MCF 10A (cell line): Measurements from ENCODE around the gene AKAP11. TPM values are rescaled to one million over a fixed set of nuclear protein-coding genes. Genes with fewer than 3 reads are reported as not detected.
A peak's percentile ranks its signal among the peaks of the same experiment; 100 is the strongest.
"Not testable (repeated sequence)": the region's sequence is repeated elsewhere in the genome, so short reads cannot be mapped to it uniquely, and the experiment has no call there.

Experiments used
- Bru-seq: library from RNA; stranded (reverse); fragments of 400-500 nt; gene quantifications from one replicate; lab custom pipeline; 2021; lab: Mats Ljungman, UMichigan
- BruChase-seq, 2 experiments: library from RNA; stranded (reverse); fragments of 400-500 nt; gene quantifications; one replicate each; lab custom pipeline; 2021; lab: Mats Ljungman, UMichigan
- BruUV-seq: library from RNA; stranded (reverse); fragments of 400-500 nt; replicated peaks from 2 replicates; lab custom pipeline; 2021; lab: Mats Ljungman, UMichigan
- CTCF ChIA-PET: fragments of 300-600 bp; sonication (Branson Sonifier 250); formaldehyde crosslinking; extraction: SDS; loops from one replicate; lab custom pipeline; 2021; ENCODE audit warnings: antibody characterized with exemption, inconsistent platforms; lab: Yijun Ruan, JAX
- POLR2A ChIA-PET: fragments of 300-600, 350-650 bp; sonication (Branson Sonifier 250); formaldehyde crosslinking; extraction: SDS; loops from one replicate; lab custom pipeline; 2020; ENCODE audit warnings: antibody characterized with exemption, inconsistent platforms; lab: Yijun Ruan, JAX
- DNase-seq: peaks from one replicate; pipeline ENCODE4 v3.0.0-alpha.2; 2018; ENCODE audit not compliant: unreplicated experiment
- H3K27ac Mint-ChIP-seq: one replicate; pipeline ENCODE4 v1.8.0; 2022; ENCODE audit warnings: mild to moderate bottlenecking, low read depth, mixed read lengths; ENCODE audit not compliant: unreplicated experiment
- H3K27me3 Mint-ChIP-seq: one replicate; pipeline ENCODE4 v1.8.0; 2022; ENCODE audit warnings: mixed read lengths; ENCODE audit not compliant: insufficient read depth, unreplicated experiment
- H3K36me3 Mint-ChIP-seq: one replicate; pipeline ENCODE4 v1.8.0; 2022; ENCODE audit warnings: mild to moderate bottlenecking, moderate library complexity, mixed read lengths; ENCODE audit not compliant: insufficient read depth, unreplicated experiment
- H3K4me1 Mint-ChIP-seq: one replicate; pipeline ENCODE4 v1.8.0; 2022; ENCODE audit warnings: mixed read lengths; ENCODE audit not compliant: insufficient read depth, unreplicated experiment
- H3K4me3 Mint-ChIP-seq: one replicate; pipeline ENCODE4 v1.8.0; 2022; ENCODE audit warnings: mild to moderate bottlenecking, moderate library complexity, mixed read lengths; ENCODE audit not compliant: unreplicated experiment
- H3K9me3 Mint-ChIP-seq: one replicate; pipeline ENCODE4 v1.8.0; 2022; ENCODE audit warnings: mixed read lengths; ENCODE audit not compliant: unreplicated experiment
- intact Hi-C: fragments of 100-400 bp; cut with micrococcal nuclease; formaldehyde crosslinking; loops from 2 replicates; pipeline ENCODE4 v1.14.1; 2022
- long read RNA-seq: library from polyadenylated mRNA; stranded (forward); transcript quantifications from one replicate; pipeline ENCODE4 v2.0.0, GENCODE V29; 2022
- total RNA-seq: library from RNA; stranded (reverse); gene quantifications from 2 replicates; pipeline ENCODE4 v1.2.3, GENCODE V29; 2022
- TF ChIP-seq, protein P1 (sequence below): fragments of 200-600 bp; IDR thresholded peaks from one replicate; pipeline ENCODE4 v1.8.0; 2022; ENCODE audit warnings: antibody characterized with exemption, mild to moderate bottlenecking; ENCODE audit not compliant: unreplicated experiment

The AKAP11 gene
- total RNA-seq (22.0 and 24.7 TPM in 2 replicates), Bru-seq, nascent RNA (percentile 83 among the genes with signal in this experiment), BruChase-seq, experiment 1, labeled RNA remaining after a 6-hour chase (percentile 95 among the genes with signal in this experiment), BruChase-seq, experiment 2, labeled RNA remaining after a 2-hour chase (percentile 93 among the genes with signal in this experiment)
- long read RNA-seq, partial matches to known transcripts = 1 of 3 reads
- long read RNA-seq, other reads (novel, unspliced or antisense) = 2 of 3 reads

- Mint-ChIP-seq H3K4me3 (peak within 1 kb of the TSS; percentile 98), H3K27me3 (no peaks in the 10 kb centered on the region), H3K27ac (peak within 1 kb of the TSS; percentile 95), H3K4me1 (peaks cover 29% of the 10 kb centered on the region), H3K9me3 (no peaks in the 10 kb centered on the region), H3K36me3 (peaks cover 13% of the 10 kb centered on the region)
- TF ChIP-seq, protein P1, sequence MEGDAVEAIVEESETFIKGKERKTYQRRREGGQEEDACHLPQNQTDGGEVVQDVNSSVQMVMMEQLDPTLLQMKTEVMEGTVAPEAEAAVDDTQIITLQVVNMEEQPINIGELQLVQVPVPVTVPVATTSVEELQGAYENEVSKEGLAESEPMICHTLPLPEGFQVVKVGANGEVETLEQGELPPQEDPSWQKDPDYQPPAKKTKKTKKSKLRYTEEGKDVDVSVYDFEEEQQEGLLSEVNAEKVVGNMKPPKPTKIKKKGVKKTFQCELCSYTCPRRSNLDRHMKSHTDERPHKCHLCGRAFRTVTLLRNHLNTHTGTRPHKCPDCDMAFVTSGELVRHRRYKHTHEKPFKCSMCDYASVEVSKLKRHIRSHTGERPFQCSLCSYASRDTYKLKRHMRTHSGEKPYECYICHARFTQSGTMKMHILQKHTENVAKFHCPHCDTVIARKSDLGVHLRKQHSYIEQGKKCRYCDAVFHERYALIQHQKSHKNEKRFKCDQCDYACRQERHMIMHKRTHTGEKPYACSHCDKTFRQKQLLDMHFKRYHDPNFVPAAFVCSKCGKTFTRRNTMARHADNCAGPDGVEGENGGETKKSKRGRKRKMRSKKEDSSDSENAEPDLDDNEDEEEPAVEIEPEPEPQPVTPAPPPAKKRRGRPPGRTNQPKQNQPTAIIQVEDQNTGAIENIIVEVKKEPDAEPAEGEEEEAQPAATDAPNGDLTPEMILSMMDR = no peak
- no TSS peak for BruUV-seq
- POLR2A ChIA-PET = interaction anchor here (0.6 to 2.9 kb wide), 22 partner anchors 10 to 1607 kb away, joined by 3 to 15 read pairs (median 3); partner anchors contain the start of genes CCDC122 and VWA8
- intact Hi-C loops = no loop called here
- CTCF ChIA-PET = interaction anchor here (0.7 to 1.2 kb wide), 4 partner anchors 51 to 603 kb away, joined by 3 to 5 read pairs (median 3); no protein-coding TSS in a partner anchor
- peak; percentile 34 for DNase-seq
Measured at GRCh38 chr13:42272115-42272803, at the start of gene AKAP11. Gene AKAP11 (plus strand): TSS chr13:42272152. CDS start chr13:42286349, 14,197 bp downstream.

DNA sequence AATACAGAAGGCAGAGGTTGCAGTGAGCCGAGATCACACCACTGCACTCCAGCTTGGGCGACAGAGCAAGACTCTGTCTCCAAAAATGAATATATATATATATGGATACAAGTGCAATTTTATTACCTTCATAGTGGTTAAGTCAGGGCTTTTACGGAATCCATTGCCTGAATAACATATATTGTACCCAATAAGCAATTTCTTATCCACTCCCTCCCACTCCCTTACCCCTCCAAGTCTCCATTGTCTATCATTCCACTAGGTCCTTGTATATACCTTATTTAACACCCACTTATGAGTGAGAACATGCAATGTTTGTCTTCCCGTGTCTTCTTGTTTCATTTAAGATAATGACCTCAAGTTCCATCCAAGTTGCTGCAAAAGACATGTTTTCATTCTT, 48.3 kb upstream of the AKAP11 start:
- no peaks in the 10 kb centered on the region for H3K27me3 Mint-ChIP-seq
- intact Hi-C loops = no loop called here
- TF ChIP-seq, protein P1 = no peak
- no peaks in the 10 kb centered on the region for H3K9me3 Mint-ChIP-seq
- no peak overlapping the region for H3K27ac Mint-ChIP-seq
- ChIA-PET CTCF (no interaction called here), POLR2A (interaction anchor here (0.6 kb wide), 2 partner anchors 44 to 238 kb away, joined by 3 read pairs; no protein-coding TSS in a partner anchor)
- no TSS peak for BruUV-seq
- H3K36me3 Mint-ChIP-seq = peaks cover 43% of the 10 kb centered on the region
- peaks cover 8% of the 10 kb centered on the region for H3K4me1 Mint-ChIP-seq
- H3K4me3 Mint-ChIP-seq = no peak overlapping the region
- no peak for DNase-seq

DNA sequence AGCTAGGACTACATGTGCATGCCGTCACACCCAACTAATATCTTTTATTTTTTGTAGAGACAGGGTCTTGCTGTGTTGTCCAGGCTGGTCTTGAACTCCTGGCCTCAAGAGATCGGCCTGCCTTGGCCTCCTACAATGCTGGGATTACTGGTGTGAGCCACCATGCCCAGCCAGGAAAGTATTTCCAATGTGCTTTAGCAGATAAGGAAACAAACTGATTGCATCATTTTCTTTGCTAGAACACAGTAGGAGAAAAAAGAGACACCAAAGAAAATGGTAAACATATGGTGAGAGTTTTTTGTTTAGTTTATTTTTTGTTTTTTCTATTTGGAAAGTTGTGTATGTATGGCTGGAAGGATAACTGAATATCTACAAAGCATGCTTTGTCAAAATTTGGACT, 46.9 kb upstream of the AKAP11 start:
- no TSS peak for BruUV-seq
- CTCF ChIA-PET = interaction anchor here (0.6 to 1.4 kb wide), 2 partner anchors 9 to 247 kb away, joined by 3 read pairs; no protein-coding TSS in a partner anchor
- TF ChIP-seq, protein P1 = no peak

DNA sequence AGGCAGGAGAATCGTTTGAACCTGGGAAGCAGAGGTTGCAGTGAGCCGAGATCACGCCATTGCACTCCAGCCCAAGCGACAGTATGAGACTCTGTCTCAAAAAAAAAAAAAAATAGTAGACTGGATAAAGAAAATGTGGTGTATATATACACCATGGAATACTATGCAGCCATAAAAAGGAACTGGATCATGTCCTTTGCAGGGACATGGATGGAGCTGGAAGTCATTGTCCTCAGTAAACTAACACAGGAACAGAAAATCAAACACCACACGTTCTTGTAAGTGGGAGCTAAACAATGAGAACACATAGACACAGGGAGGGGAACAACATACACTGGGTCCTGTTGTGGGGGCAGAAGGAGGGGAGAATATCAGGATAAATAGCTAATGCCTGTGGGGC, 45.2 kb upstream of the AKAP11 start:
- Mint-ChIP-seq H3K36me3 (peaks cover 37% of the 10 kb centered on the region), H3K4me1 (peaks cover 13% of the 10 kb centered on the region)
- CTCF ChIA-PET = interaction anchor here (0.7 kb wide), 1 partner anchor 11 kb away, joined by 8 read pairs; no protein-coding TSS in a partner anchor
- intact Hi-C loops, BruUV-seq, H3K27me3 Mint-ChIP-seq, H3K4me3 Mint-ChIP-seq, DNase-seq, POLR2A ChIA-PET, H3K27ac Mint-ChIP-seq, H3K9me3 Mint-ChIP-seq: not testable (repeated sequence)

More for the DNA sequence above, 46.9 kb upstream of the AKAP11 start:
- H3K27ac Mint-ChIP-seq = no peak overlapping the region
- H3K27me3 Mint-ChIP-seq = no peaks in the 10 kb centered on the region
- H3K36me3 Mint-ChIP-seq = peaks cover 42% of the 10 kb centered on the region
- peaks cover 13% of the 10 kb centered on the region for H3K4me1 Mint-ChIP-seq
- POLR2A ChIA-PET = no interaction called here
- DNase-seq = no peak
- H3K9me3 Mint-ChIP-seq = no peaks in the 10 kb centered on the region
- intact Hi-C loops = no loop called here
- no peak overlapping the region for H3K4me3 Mint-ChIP-seq
